ENCODE data around the gene TRPV6. TPM values are rescaled to one million over a fixed set of nuclear protein-coding genes. Genes with fewer than 3 reads are reported as not detected.

TRPV6 gene
- total RNA-seq, 2 donors from 2014 or later = 0.21 to 0.45 TPM

DNA sequence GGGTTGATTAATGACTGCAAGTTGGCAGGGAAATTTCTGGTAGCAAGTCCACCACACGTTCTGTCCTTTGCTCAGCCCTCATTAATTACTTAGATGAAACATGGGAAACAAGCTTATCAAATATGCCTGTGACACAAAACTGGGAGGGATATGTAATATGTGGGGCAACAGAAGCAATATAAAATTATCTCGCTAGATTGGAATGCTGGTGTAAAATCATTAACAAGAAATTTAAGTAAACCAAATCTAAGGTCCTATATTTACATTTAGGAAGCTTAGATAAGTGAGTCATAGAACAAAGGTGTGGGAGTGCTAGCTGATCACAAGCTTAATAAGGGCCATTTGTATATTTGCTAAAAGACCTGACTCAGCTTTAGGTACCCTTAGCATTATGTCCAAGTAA lies 24.5 kb upstream of the TRPV6 start:
- intact Hi-C loops (cut with DNase I, micrococcal nuclease) = no loop called here
- ATAC-seq (peak; percentile 33), DNase-seq (no peak)

DNA sequence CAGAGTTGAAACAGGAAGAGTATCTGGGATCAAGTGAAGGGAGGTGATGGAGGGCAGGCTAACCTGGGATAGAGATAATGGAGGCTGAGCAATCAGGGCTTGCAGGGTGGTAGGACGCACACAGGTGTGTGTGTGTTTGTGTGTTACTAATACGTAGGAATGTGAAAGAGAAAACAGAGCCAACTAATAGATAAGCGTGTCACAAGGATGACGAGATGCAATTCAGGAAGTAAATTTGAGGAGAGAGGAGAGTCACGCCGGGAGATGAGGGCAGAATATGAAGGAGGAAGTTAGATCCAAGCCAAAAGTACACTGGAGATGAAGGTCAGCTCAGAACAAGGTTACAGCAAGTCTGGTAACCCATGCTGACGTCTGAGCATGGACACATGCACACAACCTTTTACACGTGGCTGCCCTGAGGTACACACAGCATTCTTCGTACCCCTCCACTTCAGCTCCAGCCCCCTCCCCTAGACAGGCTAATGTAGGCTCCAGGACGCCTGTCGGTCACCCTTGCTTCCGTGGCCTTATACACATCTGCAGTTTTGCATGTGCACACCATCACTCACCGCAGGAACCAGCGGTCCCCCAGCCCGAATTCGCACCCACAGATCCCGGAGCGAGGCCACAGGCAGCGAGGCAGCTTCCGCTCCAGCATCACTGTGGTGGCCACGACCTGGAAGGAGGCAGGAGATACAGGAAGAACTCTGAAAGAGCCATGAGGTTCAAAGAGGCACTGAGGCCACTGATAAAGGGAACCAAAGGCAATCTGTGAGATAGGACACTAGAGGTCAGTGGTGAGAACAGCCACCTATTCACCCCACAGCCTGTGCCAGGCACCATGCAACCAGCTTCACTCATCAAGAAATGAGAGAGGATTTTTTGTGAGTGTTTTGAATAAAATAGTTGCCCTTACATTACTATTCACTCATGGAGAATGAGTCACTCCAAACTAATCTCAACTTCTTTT lies 23.7 kb upstream of the TRPV6 start:
- peak; percentile 52 for ATAC-seq
- intact Hi-C loops (cut with DNase I, micrococcal nuclease) = no loop called here
- no peak for DNase-seq

DNA sequence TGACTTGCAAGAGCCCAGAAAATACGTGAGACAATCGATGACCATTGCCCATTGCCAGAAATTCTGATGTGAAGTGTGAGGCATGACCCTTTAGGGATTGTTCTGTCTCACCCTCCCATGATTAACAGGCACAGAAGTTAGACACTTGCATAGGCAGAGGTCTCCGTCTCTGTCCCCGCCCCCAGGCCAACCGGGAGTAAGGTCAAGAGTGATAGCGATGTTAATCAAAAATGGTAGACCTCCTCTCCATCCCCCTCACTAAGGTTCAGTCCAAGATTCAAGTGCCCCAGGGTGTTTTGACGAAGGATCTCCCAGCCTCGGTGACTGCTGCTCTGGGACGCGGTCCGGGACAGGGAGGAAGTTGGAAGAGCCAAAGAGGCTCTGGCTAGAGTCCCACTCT lies 22.7 kb upstream of the TRPV6 start:
- ATAC-seq = no peak
- no peak for DNase-seq
- intact Hi-C loops (cut with DNase I, micrococcal nuclease) = no loop called here

DNA sequence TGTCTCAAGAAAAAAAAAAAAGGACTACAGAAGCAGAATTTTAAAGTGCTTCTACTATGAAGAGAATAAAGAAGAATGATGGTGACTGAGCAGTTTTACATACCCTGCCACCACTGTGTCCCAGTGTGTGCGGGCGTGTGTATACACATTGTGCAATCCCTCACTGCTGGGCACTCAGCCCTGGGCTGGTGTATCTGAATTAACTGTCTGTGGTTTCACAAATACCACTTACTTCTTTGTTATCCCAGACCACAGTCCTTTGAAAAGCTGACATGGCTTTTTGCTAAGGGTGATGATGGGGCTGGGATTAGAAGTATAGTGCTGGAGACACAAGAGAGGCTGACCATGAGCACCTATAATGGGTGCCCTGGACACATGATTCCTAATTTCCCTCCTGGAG lies 21.1 kb upstream of the TRPV6 start:
- intact Hi-C loops (cut with DNase I, micrococcal nuclease) = no loop called here
- no peak for DNase-seq
- no peak for ATAC-seq

DNA sequence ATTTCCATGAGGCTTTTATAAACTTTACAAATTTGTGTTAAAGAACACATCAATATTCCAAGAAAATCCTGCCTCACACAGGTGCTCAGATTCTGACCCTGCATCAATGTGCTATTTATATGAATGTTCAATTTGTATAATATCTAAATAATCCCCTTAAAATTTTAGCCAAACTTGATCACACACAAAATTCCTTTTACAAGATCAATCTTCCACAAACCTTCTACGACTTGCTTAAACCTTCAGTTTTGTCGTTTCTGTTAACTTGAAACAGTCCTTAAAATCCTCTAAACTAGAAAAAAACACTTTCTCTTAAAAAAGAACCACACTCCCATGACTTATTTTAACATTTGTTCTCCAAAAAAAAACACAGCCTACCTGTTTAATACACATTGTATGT lies 20.2 kb upstream of the TRPV6 start:
- intact Hi-C loops (cut with DNase I, micrococcal nuclease) = no loop called here
- DNase-seq (no peak), ATAC-seq (no peak)

GRCh38 chr7:142904128-142904527 lies 18.6 kb upstream of the TRPV6 start:
- ATAC-seq = no peak
- intact Hi-C loops (cut with DNase I, micrococcal nuclease) = no loop called here
- no peak for DNase-seq

- ATAC-seq = no peak
- intact Hi-C loops (cut with DNase I, micrococcal nuclease) = no loop called here
- DNase-seq = no peak
Observed at GRCh38 chr7:142901426-142902259, 16.1 kb upstream of the TRPV6 start.

GRCh38 chr7:142899661-142900060 lies 14.1 kb upstream of the TRPV6 start:
- intact Hi-C loops (cut with DNase I, micrococcal nuclease) = no loop called here
- DNase-seq = no peak
- ATAC-seq = no peak

GRCh38 chr7:142898377-142899170 lies 13.0 kb upstream of the TRPV6 start:
- ATAC-seq = peak; percentile 21
- no peak for DNase-seq
- intact Hi-C loops (cut with DNase I, micrococcal nuclease) = no loop called here

GRCh38 chr7:142897691-142898090 lies 12.1 kb upstream of the TRPV6 start:
- intact Hi-C loops (cut with DNase I, micrococcal nuclease) = no loop called here
- ATAC-seq (no peak), DNase-seq (no peak)

DNA sequence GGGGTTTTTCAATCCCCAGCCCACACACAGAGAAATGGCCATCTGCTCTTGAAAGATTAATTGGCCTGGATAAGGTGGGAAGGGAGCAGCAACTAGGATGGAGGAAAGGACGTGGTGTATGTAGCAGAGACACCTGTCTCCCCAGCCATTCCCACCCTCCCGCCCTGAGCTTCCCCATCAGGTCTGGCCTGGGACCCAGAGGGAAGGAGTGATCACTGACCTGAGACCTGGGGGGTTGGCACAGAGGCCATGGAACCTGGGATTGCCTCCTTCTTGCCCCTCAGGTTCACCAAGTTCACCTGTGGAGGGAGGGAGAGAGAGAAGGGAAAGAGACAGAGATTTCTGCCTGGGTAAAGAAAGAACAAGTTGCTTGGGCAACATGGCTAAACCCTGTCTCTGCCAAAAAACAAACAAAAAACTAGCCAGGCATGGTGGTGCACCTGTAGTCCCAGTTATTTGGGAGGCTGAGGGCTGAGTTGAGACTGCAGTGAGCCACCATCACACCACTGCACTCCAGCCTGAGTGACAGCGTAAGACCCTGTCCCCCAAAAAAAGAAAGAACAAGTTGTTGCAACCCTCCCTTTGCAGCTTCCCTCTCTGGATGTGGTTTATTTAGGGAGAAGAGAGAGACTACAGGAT lies 11.3 kb upstream of the TRPV6 start:
- no peak for ATAC-seq
- intact Hi-C loops (cut with DNase I, micrococcal nuclease) = no loop called here
- no peak for DNase-seq

GRCh38 chr7:142896151-142896550 lies 10.6 kb upstream of the TRPV6 start:
- DNase-seq (no peak), ATAC-seq (no peak)
- intact Hi-C loops (cut with DNase I, micrococcal nuclease) = no loop called here

- no peak for DNase-seq
- intact Hi-C loops (cut with DNase I, micrococcal nuclease) = no loop called here
Observed at GRCh38 chr7:142894985-142895593, 9.5 kb upstream of the TRPV6 start.

DNA sequence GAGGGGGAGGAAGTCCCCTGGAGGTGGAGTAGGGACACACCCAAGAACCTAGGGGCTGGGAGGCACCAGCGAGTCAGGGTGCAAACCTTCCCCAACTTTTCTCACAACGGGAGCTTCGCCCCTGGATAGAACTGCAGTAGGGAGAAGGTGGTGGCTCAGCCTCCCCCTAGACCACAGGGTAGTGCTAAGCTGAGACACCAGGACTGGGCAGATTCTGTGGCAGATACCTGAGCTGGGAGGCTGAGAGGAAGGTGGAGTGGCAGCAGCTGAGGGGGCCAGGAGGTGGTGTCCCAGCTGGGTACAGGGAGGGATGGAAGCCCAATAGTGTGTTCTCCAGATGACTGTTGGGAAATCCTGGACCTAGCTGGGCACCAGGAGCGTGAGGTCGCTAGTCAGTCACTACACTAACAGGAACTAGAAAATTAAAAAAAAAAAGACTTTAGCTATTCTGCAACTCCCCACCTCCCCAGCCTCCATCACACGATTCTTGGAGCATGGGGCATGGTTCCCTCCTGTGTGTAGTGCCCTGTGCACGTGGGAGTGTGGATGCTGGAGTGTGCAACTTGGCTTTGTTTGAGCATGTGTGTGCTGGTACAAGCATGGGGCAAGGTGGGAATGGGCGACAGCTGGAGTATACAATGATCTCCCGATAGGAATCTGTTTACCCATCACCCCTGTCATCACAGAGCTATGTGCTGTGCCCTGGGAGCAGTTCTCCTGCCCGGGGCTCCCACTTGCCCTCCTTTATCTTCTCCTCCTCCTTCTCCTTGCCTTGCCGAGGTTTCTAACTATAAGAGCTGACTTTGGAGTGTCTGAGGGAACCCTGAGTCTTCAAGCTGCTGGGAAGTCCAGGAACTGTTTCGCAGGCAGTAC lies 8.8 kb upstream of the TRPV6 start:
- DNase-seq (no peak), ATAC-seq (no peak)
- intact Hi-C loops (cut with DNase I, micrococcal nuclease) = no loop called here

More at GRCh38 chr7:142894985-142895593, 9.5 kb upstream of the TRPV6 start:
- no peak for ATAC-seq

GRCh38 chr7:142892951-142893350 lies 7.4 kb upstream of the TRPV6 start:
- no peak for DNase-seq
- intact Hi-C loops (cut with DNase I, micrococcal nuclease) = no loop called here
- no peak for ATAC-seq

DNA sequence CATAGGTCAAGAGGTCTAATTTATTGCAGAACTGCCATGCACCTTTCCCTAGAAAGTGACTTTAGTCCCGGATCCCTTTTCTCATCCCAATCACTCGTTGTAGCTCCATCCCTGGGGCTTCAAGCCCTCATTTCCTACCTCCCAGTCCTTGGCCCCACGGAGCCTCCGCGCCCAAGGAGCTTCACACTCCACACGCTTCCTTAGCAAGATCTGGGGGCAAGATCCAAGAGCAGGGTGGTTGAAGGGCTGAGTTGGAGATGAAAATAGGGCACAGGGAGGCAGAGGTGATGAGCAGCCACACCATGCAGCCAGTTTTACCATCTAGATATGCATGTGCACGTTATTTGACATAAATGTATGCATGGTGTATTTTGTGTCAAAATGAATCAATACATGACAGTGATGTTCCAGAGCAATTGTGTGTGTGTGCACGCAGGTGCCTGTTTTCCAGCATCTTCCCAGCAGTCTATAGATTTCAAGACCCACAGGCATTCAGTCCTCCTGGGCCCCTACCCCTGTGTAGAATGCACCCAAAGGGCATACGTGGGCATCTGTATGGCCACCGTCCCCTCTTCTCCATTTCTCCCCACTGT lies 6.0 kb upstream of the TRPV6 start:
- intact Hi-C loops (cut with DNase I, micrococcal nuclease) = no loop called here
- DNase-seq = no peak
- no peak for ATAC-seq

- ATAC-seq (no peak), DNase-seq (peak in 1 of 2 donors; percentile 3)
- intact Hi-C loops (cut with DNase I, micrococcal nuclease) = no loop called here
Observed at GRCh38 chr7:142890874-142891485, 5.4 kb upstream of the TRPV6 start.
